HG03342 (cell line): ENCODE measurements around the gene CLSTN3.

Experiments used
- ATAC-seq: cut with Tn5 transposase; IDR thresholded peaks from one replicate; pipeline ENCODE4 v1.9.1; 2021; ENCODE audit warnings: mild to moderate bottlenecking, moderate library complexity; ENCODE audit not compliant: unreplicated experiment

CLSTN3 gene

DNA sequence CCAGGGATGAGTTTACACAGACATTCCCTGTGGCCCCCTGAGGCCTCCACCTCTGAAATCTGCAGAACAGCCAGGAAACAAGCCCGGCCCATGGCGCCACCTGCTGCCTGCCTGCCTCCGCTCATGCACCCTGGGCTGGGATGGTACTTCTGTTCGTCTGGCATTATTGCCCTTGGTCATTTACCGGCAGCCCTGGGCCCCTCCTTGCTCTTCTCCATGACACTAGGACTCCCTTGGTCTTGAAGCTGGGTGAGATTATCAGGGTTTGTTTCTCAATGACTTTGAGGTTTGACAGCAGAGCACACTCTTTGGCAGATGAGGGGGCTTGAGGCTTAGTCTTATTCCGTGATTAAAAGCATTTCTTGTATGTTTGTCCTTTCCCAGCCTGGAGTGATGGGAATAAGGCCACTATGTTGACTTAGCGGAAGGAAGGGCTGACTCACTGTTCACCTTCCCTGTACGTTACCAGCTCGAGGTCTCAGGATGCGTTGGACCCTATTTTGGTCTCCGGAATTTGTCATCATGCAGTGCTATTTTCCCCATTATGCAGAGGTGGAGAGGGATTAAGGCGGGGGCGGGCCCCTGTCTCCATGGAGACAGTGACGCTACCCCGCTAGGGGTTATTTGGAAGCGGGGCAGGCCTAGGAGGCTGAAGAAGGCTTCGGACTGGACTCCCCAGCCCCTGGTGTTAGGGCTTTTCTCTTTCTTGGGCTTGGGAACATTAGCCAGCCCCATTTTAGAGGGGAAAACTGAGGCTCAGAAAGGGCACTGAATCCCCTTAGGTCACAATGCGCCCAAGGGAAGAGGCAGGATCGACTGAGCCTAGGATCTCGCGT, 58.6 kb downstream of the CLSTN3 start:
- ATAC-seq: peak; percentile 33

DNA sequence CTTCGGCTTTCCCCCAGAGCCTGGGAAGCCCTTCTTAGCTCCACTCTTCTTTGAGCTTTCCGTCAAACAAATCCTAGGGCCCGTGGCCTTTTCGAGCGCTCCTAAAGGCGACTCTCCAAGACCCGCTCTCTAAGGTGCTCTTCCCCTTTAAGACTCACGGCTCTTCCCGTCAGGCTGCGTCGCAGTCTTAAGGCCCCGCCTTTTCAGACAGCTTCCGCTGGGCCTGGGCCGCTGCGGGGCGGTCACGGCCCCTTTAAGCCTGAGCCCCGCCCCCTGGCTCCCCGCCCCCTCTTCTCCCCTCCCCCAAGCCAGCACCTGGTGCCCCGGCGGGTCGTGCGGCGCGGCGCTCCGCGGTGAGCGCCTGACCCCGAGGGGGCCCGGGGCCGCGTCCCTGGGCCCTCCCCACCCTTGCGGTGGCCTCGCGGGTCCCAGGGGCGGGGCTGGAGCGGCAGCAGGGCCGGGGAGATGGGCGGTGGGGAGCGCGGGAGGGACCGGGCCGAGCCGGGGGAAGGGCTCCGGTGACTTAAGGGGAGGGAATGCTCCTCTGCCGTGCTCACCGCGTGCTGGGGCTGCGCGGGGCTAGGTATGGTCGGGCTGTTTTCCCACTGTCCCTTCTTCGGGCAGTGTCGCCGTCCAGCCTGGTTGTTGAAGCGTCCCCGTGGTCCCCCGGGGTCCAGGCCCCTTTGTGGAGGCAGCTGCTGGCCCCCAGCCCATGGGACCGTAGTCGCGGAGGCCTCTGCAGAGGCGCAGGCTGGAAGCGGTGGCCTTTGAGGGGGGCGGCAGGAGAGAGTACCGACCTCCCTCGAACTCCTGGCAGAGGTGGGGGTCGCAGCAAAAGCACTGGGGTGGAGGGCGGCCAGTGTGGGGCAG, 59.5 kb downstream of the CLSTN3 start, which contains the start of gene PEX5:
PEX5 (plus strand) TSS at position 289 of the 870 bp plus-strand sequence. CDS start 692 bp downstream, outside the sequence.
- peak; percentile 96 for ATAC-seq

DNA sequence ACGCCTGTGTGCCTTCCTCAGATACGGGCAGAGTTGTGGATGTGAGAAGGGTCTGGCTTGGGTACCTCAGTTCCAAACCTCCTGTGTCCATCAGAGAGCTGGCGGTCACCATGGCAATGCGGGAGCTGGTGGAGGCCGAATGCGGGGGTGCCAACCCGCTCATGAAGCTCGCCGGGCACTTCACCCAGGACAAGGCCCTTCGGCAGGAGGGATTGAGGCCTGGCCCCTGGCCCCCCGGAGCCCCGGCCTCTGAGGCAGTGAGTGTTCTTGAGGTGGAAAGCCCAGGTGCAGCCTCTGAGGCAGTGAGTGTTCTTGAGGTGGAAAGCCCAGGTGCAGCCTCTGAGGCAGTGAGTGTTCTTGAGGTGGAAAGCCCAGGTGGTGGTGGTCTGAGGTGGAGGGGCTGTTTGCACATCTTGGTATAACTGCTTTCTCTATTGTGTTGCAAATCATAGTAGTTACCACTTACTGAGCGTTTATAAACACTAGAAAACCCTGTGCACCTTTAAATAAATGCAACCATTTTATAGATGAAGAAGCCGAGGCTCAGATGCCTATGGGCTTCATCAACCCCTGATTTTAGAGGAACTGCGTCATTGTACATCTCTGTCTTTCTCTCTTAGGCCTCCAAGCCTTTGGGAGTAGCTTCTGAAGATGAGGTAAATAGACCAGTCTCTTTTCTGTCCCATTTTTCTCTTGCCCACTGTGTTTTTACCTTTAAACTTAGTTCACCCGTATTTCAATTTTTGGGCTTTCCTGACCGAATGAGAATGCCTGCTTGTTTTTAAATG, 60.3 kb downstream of the CLSTN3 start:
- no peak for ATAC-seq

DNA sequence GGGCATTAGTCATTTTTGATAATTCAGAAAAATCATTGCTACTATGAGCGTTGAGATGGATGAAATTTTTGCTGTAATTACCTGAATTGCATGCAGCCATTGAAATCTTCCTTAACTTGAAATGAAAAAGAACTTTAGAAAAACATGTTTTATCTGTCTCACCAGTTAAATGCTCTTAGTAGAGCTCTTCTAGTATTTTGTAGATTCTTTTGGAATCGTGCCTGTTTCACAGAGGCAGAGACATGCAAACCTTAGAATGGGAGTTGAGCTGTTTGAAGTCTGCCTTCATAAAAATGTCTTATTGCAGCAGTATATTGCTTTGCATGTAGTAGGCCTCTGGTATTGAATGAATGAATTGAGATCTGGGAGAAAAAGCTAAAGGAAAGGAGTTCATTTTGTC, 63.5 kb downstream of the CLSTN3 start:
- ATAC-seq: no peak

DNA sequence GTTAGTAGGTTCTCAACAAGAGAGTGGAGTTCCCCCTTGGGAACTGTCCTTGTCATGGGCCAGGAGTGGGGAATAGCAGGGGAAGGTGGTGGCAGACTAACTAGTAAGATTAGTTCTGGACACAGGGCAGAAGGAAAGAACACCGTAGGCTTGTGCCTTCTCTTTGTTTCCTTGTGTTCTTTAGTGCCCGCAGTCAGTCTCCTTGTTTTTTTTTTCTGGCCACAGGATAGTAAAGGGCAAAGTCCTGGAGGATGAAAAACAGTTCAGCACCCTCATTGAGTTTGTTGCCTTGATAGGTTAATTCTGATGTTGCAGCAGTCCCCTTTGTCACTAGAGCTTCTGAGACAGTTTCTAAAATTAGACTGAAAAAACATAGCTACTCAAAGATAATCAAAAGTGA, 67.7 kb downstream of the CLSTN3 start:
- no peak for ATAC-seq

DNA sequence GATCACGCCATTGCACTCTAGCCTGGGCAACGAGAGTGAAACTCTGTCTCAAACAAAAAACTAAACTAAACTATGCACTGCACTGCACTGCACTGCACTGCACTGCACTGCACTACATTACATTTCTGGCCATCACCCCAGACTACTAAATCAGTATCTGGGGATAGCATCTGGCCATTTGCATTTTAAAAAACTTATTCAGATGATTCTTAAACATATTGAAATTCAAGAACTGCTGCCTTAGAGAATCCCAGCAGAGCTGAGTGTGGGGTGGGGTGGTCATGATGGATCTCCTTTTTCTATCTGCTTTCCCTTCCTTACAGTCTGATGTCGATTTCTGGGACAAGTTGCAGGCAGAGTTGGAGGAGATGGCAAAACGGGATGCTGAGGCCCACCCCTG, 72.9 kb downstream of the CLSTN3 start:
- ATAC-seq: no peak

DNA sequence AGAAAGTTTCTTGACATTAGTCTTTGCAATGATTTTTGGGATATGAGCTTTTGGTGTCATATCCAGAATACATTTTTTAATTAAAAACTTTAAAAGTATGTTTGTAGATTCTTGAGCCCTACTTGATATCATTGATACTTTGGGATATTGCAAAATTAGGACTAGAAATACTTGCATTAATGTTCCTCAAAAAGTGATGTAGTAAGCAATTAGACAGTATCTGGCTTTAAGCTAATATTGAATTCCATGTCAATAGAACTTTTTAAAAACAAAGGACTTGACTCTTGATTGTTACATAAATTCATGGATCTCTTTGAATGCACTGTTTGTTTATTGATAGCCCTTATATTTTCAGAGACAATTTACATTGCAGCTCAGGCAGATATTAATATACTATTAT, 74.9 kb downstream of the CLSTN3 start:
- ATAC-seq: no peak

DNA sequence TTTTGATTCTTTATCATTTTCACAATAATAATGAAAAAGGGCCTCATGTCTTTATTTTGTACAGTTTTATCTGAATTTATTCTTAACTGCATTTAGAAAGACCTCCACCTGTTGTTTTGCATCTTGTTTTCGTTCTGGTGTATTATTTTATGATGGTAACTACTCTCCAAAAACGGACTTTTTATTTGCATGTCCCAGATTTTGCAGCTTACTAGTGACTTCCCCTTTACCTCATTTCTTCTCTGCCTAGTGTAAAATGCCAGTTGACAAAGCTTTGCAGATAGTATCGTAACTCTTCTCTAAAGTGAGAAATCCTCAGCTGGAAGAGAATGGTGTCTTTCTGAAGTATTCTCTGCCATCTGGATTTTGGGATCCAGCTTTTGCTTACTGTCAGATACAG, 76.5 kb downstream of the CLSTN3 start:
- ATAC-seq: no peak

DNA sequence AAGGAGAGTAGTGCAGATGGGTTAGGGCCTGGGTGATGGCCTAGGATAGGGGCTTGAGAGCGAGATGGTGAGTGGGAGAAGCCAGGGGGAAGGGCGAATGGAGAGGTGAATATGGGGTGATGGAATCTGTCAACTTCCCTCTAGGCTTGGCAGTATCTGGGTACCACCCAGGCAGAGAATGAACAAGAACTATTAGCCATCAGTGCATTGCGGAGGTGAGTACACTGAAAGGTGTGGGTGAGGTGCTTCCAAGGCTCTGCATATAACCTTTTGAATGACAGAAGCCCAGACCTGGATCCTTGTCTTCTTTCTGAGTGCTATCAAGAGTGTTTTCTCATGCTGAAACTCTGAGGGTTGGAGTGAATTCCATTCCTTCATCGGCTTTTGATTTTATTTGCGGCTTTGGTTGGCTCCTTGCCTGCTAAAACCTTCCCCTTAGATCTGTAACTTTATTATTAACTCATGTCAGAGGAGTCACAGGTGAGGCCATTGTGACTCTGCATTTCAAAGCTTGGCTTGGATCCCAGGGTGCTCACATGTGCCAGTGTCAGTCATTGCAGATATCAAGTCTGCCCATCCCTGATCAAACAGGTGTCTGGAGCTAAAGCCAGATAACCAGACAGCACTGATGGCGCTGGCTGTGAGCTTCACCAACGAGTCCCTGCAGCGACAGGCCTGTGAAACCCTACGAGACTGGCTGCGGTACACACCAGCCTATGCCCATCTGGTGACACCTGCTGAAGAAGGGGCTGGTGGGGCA, 77.9 kb downstream of the CLSTN3 start:
- no peak for ATAC-seq
